HFF-Myc (cell line): ENCODE measurements around the gene FMN2.

Source experiments
- DNase-seq: peaks from one replicate; pipeline ENCODE4 v3.0.0-alpha.2; 2011; ENCODE audit warnings: low read depth; ENCODE audit errors: extremely low read depth
- H3K4me3 ChIP-seq: replicated peaks from 2 replicates; pipeline ENCODE4 v1.5.1; 2011; ENCODE audit warnings: low read depth, mild to moderate bottlenecking, control low read depth, low read length
- CTCF ChIP-seq: IDR thresholded peaks from 2 replicates; pipeline ENCODE4 v1.5.1; 2012; ENCODE audit warnings: mild to moderate bottlenecking, low read depth, low read length, control low read depth; ENCODE audit errors: missing control alignments

The FMN2 gene

GRCh38 chr1:240282061-240282830 lies 190.6 kb downstream of the FMN2 start:
- DNase-seq, result no peak
- TF ChIP-seq CTCF, result no peak
- no peak overlapping the region for H3K4me3 ChIP-seq

- DNase-seq, result no peak
These were observed 193.2 kb downstream of the FMN2 start for GRCh38 chr1:240284656-240285414.

GRCh38 chr1:240285540-240285939 lies 193.9 kb downstream of the FMN2 start:
- TF ChIP-seq CTCF, result no peak
- no peak for DNase-seq

More at GRCh38 chr1:240284656-240285414, 193.2 kb downstream of the FMN2 start:
- no peak for TF ChIP-seq CTCF
- H3K4me3 ChIP-seq, result no peak overlapping the region

GRCh38 chr1:240287722-240288121 lies 196.0 kb downstream of the FMN2 start:
- H3K4me3 ChIP-seq, result no peak overlapping the region
- DNase-seq, result no peak
- no peak for TF ChIP-seq CTCF

More at GRCh38 chr1:240285540-240285939, 193.9 kb downstream of the FMN2 start:
- no peak overlapping the region for H3K4me3 ChIP-seq

GRCh38 chr1:240293706-240294105 lies 202.0 kb downstream of the FMN2 start:
- H3K4me3 ChIP-seq, result no peak overlapping the region
- DNase-seq, result no peak
- TF ChIP-seq CTCF, result no peak

- H3K4me3 ChIP-seq, result no peak overlapping the region
- DNase-seq, result no peak
- TF ChIP-seq CTCF, result no peak
These were observed 202.9 kb downstream of the FMN2 start for GRCh38 chr1:240294566-240294965.
